SIG-M5 (cell line): Measurements from ENCODE around the gene TXNDC15.
"Not testable (repeated sequence)": the region's sequence is repeated elsewhere in the genome, so short reads cannot be mapped to it uniquely, and the experiment has no call there.

Experiments used
- DNase-seq: peaks from one replicate; lab custom pipeline; 2025; lab: John Stamatoyannopoulos, UW

Gene TXNDC15

DNA sequence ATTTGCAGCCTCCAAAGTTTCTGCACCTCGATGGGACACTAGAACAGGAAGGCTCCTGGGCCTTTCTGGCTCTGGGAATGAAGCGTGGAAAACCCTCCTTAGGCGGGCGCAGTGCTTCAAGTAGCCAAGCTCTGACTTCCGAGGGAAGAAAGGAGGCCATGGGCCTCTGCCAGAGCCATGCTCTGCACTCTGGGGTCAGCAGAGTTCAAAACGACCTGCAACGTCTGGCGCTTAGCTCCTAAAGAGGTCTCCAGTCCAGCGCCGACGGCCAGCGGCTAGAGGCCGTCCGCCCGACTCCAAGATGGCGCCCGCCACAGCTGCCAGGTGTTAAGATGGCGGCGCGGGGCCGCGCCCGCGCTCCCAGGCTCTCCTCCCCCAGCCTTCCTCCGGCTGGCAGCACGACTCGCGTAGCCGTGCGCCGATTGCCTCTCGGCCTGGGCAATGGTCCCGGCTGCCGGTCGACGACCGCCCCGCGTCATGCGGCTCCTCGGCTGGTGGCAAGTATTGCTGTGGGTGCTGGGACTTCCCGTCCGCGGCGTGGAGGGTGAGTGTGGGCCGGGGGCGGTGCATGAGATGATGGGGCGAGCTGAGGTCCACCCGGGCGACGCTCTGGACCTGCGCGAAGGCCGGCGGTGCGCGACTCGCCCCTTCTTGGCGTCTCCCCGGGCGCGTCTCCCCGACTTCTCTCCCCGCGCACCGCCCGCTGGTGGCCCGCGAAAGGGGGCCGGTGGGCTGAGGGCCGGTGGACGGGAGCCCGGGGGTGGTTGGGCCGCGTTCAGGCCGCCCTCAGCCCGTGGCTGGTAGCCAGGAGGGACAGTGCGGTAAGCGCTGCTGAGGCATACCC, at the start of gene TXNDC15:
Gene TXNDC15, plus strand, starts transcription at position 385 of the 844 bp plus-strand sequence. Its CDS starts 57 bp downstream, at position 442.
- no peak for DNase-seq

DNA sequence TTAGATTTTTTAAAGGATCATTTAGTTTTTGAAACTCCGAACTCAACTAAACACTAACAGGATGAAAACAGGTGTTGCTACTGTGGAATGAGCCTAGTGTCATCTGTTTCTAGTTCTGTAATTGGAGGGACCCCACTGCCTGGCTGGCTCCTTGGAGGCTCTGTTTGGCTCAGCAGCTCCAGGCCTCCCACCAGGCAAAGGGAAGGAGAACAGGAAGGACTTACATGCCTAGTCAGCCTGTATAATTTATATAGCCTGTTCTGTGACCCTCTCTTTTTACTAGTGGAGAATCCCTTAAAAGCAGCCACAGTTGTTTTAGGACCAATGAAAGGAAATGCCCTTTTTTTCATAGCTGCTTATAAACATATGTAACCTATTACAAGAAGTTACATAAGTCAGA, 49.5 kb upstream of the TXNDC15 start:
- DNase-seq: no peak

DNA sequence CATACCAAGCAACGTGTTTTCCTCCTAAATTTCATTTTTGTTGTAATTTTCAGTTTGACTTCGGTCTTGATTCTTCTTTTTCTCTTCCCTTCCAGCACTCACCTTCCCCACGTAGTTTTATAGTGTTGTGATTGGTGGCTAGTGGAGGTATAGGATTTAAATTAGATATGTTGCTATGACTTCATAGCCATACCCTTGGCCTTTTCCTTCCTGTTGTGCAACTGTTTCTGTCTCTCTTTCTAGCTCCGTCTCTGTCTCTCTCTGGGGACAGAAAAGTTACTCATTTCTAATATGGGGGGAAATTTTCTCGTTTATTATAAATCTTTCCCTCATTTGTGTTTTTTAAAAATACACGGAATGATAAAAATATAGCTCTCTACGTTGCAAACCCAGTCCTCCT, 49.0 kb upstream of the TXNDC15 start:
- DNase-seq: no peak

- DNase-seq: no peak
Measured at GRCh38 chr5:134833340-134834032, 40.7 kb upstream of the TXNDC15 start.

DNA sequence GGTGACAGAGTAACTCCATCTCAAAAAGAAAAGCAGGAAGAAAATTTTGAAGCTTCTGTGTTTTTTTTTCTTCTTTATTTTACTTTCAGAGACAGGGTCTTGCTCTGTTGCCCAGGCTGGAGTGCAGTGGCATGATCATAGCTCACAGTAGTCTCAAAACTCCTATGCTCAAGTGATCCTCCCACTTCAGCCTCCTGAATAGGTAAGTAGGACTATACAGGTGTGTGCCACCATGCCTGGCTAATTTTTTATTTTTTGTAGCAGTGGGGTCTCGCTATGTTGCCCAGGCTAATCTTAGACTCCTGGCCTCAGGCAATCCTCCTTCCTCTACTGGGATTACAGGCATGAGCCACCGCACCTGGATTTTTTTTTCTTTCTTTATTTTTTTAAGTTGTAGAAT, 38.5 kb upstream of the TXNDC15 start:
- no peak for DNase-seq

GRCh38 chr5:134837530-134838181, 36.5 kb upstream of the TXNDC15 start:
- no peak for DNase-seq

DNA sequence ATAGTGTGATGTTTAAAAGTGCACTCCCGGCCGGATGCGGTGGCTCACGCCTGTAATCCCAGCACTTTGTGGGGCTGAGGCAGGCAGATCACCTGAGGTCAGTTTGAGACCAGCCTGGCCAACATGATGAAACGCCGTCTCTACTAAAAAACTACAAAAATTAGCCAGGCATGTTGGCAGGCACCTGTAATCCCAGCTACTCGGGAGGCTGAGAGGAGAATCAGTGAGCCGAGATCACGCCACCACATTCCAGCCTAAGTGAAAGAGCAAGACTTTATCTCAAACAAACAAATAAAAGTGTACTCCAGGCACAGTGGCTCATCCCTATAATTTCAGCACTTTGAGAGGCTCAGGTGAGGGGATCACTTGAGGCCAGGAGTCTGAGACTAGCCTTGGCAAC, 35.8 kb upstream of the TXNDC15 start:
- not testable (repeated sequence) for DNase-seq

DNA sequence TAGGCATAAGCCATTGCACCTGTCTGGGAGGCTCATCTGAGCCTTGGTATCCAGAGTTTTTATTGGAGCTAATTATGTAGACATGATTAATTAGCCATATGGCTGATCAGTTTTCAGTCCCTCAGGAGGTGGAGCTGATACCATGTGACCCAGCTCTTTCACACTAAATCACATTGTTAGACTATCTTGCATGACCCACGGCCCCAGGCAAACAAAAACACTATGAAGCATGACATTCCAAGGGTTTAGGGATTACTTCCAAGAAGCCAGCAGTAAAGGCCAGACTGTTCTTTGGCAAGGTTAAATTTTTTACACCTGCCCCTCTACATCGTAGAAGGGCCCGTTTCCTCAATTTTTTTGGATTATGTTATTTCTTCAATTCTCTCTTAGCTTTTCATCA, 33.4 kb upstream of the TXNDC15 start:
- DNase-seq: no peak

GRCh38 chr5:134844252-134844651, 29.9 kb upstream of the TXNDC15 start:
- no peak for DNase-seq

DNA sequence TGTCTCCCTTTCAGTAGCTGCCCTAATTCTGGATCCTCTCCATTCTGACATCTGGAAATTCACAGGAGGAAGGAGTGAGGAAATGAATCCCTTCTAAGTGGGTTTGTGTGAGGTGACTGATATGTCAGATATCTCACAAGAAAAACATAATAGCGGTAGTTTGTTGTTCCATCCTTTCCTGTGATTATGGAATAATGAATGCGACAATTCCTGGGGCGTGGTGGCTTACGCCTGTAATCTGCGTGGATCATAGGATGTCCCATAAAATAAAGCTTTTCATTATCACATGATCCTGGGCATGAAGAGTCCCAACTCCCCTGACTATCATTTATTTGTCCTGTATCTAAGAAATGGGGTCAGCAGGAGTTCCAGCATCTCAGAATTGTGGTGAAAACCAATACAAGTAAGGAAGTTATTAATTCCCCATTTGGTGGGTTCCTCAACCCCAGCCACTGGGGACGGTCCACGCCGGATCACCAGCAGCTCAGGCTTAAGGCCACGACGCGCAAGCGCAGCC, 28.8 kb upstream of the TXNDC15 start:
- no peak for DNase-seq

GRCh38 chr5:134845852-134846640, 28.1 kb upstream of the TXNDC15 start, which contains the start of gene C5orf24:
C5orf24 (plus strand) TSS chr5:134845968; CDS start chr5:134854901, 8,933 bp downstream.
- DNase-seq: peak; percentile 70

DNA sequence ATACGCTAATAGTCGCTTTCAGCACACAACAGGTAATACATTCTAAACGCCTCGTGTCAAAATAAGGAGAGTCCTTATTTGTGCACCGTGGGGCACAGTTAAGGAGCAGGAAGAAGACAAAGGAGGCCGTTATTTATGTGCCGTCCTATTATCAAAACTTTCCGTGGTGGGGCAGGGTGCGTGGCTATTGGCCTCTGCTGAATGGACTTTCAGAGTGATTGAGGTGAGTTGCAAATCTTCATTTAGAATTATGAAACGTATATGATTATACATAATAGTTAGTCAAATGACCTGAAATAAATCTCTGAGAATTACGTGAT, 27.6 kb upstream of the TXNDC15 start:
- no peak for DNase-seq

GRCh38 chr5:134849434-134849933, 24.7 kb upstream of the TXNDC15 start:
- not testable (repeated sequence) for DNase-seq

GRCh38 chr5:134851307-134851923, 22.8 kb upstream of the TXNDC15 start:
- DNase-seq: no peak

- not testable (repeated sequence) for DNase-seq
Measured at GRCh38 chr5:134856465-134856864, 17.7 kb upstream of the TXNDC15 start.

GRCh38 chr5:134857401-134857800, 16.8 kb upstream of the TXNDC15 start:
- no peak for DNase-seq

- no peak for DNase-seq
Measured at GRCh38 chr5:134864707-134865106, 9.5 kb upstream of the TXNDC15 start.

DNA sequence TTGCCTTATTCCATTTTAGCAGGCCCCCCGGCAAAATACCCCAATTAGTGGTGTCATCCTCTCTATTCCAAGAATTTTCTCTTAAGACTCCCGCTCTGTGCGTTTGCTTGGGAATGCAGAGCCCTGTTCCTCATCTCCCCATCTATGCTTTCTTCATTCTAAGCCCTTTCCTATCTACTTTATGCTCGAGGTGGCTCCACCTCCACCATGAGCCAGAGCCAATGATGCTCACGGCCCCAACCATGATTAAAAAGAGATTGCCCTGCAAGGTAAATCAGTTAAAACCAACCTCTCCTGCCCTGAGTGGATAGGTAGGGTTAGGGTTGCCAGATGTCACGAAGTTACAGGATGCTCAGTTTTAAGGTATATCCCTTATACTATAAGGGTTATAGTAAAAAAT, 677 bp upstream of the TXNDC15 start:
- DNase-seq: no peak

- DNase-seq: no peak
Measured at GRCh38 chr5:134874831-134875655, 872 bp downstream of the TXNDC15 start.

DNA sequence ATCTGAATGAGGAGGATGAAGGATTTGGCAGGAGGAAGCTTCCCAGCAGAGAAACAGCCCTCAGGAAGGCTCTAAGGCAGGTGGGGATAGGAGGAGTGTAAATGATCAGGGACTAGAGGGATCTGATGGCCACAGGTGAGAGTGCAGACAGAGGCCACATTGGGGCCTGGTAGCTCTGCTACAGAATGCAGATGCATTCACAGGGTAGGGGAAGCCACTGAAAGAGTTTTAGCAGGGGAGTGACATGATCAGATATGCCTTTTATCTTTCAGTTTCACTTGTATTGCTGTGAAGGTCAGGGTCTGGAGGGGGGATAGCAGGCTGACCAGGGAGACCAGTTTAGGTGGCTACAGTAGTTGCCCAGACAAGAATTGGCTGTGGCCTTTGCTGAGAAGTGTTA, 3.0 kb downstream of the TXNDC15 start:
- DNase-seq: no peak
